GM23248 (cell line): ENCODE data around the gene PLK5. TPM values are rescaled to one million over a fixed set of nuclear protein-coding genes. Genes with fewer than 3 reads are reported as not detected.
"Not testable (repeated sequence)": the region's sequence is repeated elsewhere in the genome, so short reads cannot be mapped to it uniquely, and the experiment has no call there.

ENCODE experiments used
- DNase-seq: peaks from one replicate; pipeline ENCODE4 v3.0.0-alpha.2; 2015
- H2AFZ ChIP-seq: fragments of 200-600 bp; sonication (generic); 2 replicates; pipeline ENCODE4 v1.6.1; 2016; ENCODE audit warnings: antibody characterized with exemption
- H3F3A ChIP-seq: fragments of 200-600 bp; sonication (generic); 2 replicates; pipeline ENCODE4 v1.6.1; 2016; ENCODE audit warnings: mild to moderate bottlenecking, antibody characterized with exemption, mixed run types; ENCODE audit not compliant: insufficient read depth
- H3K27ac ChIP-seq: fragments of 200-600 bp; sonication (generic); 2 replicates; pipeline ENCODE4 v1.5.1; 2016; ENCODE audit warnings: mild to moderate bottlenecking
- H3K27me3 ChIP-seq: fragments of 200-600 bp; sonication (generic); replicated peaks from 2 replicates; pipeline ENCODE4 v1.6.1; 2016; ENCODE audit warnings: mild to moderate bottlenecking; ENCODE audit not compliant: insufficient read depth
- H3K36me3 ChIP-seq: fragments of 200-600 bp; sonication (generic); 2 replicates; pipeline ENCODE4 v1.6.1; 2016; ENCODE audit warnings: low read depth, mild to moderate bottlenecking
- H3K4me1 ChIP-seq: fragments of 200-600 bp; sonication (generic); 2 replicates; pipeline ENCODE4 v1.6.1; 2016; ENCODE audit warnings: mild to moderate bottlenecking; ENCODE audit not compliant: insufficient read depth
- H3K4me2 ChIP-seq: fragments of 200-600 bp; sonication (generic); one replicate; pipeline ENCODE4 v1.6.1; 2016; ENCODE audit warnings: mild to moderate bottlenecking; ENCODE audit not compliant: unreplicated experiment
- H3K4me3 ChIP-seq: fragments of 200-600 bp; sonication (generic); 2 replicates; pipeline ENCODE4 v1.5.1; 2016; ENCODE audit warnings: mild to moderate bottlenecking
- H3K79me2 ChIP-seq: fragments of 200-600 bp; sonication (generic); 2 replicates; pipeline ENCODE4 v1.6.1; 2016; ENCODE audit warnings: mild to moderate bottlenecking; ENCODE audit not compliant: insufficient read depth
- H3K9ac ChIP-seq: fragments of 200-600 bp; sonication (generic); 2 replicates; pipeline ENCODE4 v1.6.1; 2016; ENCODE audit warnings: mild to moderate bottlenecking
- H3K9me2 ChIP-seq: fragments of 200-600 bp; sonication (generic); 2 replicates; pipeline ENCODE4 v1.6.1; 2016; ENCODE audit warnings: mixed run types, mild to moderate bottlenecking, moderate library complexity; ENCODE audit not compliant: insufficient read depth
- H3K9me3 ChIP-seq: fragments of 200-600 bp; sonication (generic); one replicate; pipeline ENCODE4 v1.6.1; 2017; ENCODE audit warnings: low read depth
- H4K20me1 ChIP-seq: fragments of 200-600 bp; sonication (generic); 2 replicates; pipeline ENCODE4 v1.6.0; 2016; ENCODE audit not compliant: insufficient read depth
- EZH2 ChIP-seq: fragments of 200-600 bp; sonication (generic); IDR thresholded peaks from 2 replicates; pipeline ENCODE4 v1.6.1; 2018; ENCODE audit warnings: antibody characterized with exemption, mild to moderate bottlenecking; ENCODE audit not compliant: insufficient read depth, poor library complexity, severe bottlenecking
- EZH2phosphoT487 ChIP-seq: fragments of 200-600 bp; sonication (generic); IDR thresholded peaks from 2 replicates; pipeline ENCODE4 v1.6.1; 2018; ENCODE audit warnings: antibody characterized with exemption, moderate library complexity, mild to moderate bottlenecking, low read depth; ENCODE audit not compliant: insufficient read depth
- WGBS, 2 experiments: methylation state at CpG; one replicate each; pipeline ENCODE4 v1.1.6; 2015 to 2017; ENCODE audit warnings: low lambda C conversion rate in 2 of 2, low coverage in 1 of 2; ENCODE audit errors: missing lambda C conversion rate in 2 of 2; 5-methylcytosine and 5-hydroxymethylcytosine counted together
- in situ Hi-C: fragments of 300-500 bp; cut with MboI; formaldehyde crosslinking; loops from 2 replicates; pipeline ENCODE4 v1.15.0; 2020
- polyA plus RNA-seq: library from polyadenylated mRNA; unstranded; fragments of >200 nt; fragmentation: Nextera tagmentation; extraction: Ambion mirVana; gene quantifications from 2 replicates; pipeline ENCODE4 v1.2.1, GENCODE V29; 2016
- total RNA-seq: library from RNA; depleted of rRNA; stranded (reverse); fragments of >200 nt; shearing (Covaris generic); gene quantifications from 2 replicates; pipeline ENCODE4 v1.2.3, GENCODE V29; 2014

The PLK5 gene
- total and polyA plus RNA-seq, 2 experiments from 2014 or later: not detected

GRCh38 chr19:1514295-1514661 lies 9.6 kb upstream of the PLK5 start:
- in situ Hi-C loops: no loop called here
- H3K9me3 ChIP-seq: no peaks in the 10 kb centered on the region
- no peak overlapping the region for H3K4me3 ChIP-seq
- 66 to 73% methylated on average over 10 of the region's 10 CpGs for WGBS, 2 experiments
- H3K4me2 ChIP-seq: no peak overlapping the region
- peaks cover 7% of the 10 kb centered on the region; the same call in 1 of the 2 replicates for H3K79me2 ChIP-seq
- no peak for TF ChIP-seq EZH2
- no peak for DNase-seq
- H4K20me1 ChIP-seq: no peaks in the 10 kb centered on the region
- no peaks in the 10 kb centered on the region for H3K4me1 ChIP-seq
- H3F3A ChIP-seq: 0 out of 2 replicates have a peak, but pooled peaks cover 5% of the 10 kb centered on the region
- H3K27me3 ChIP-seq: no peaks in the 10 kb centered on the region
- H2AFZ ChIP-seq: no peak overlapping the region
- no peaks in the 10 kb centered on the region for H3K9me2 ChIP-seq
- H3K27ac ChIP-seq: no peak overlapping the region
- H3K9ac ChIP-seq: no peak overlapping the region
- H3K36me3 ChIP-seq: no peaks in the 10 kb centered on the region

GRCh38 chr19:1514986-1515721 lies 8.7 kb upstream of the PLK5 start:
- Histone ChIP-seq H3K36me3 (no peaks in the 10 kb centered on the region), H3K4me3 (no peak overlapping the region), H3F3A (no peaks in the 10 kb centered on the region), H3K79me2 (peaks cover 7% of the 10 kb centered on the region; the same call in 1 of the 2 replicates), H3K4me1 (no peaks in the 10 kb centered on the region), H3K27ac (no peak overlapping the region), H3K9me3 (no peaks in the 10 kb centered on the region), H3K27me3 (no peaks in the 10 kb centered on the region), H2AFZ (no peak overlapping the region), H4K20me1 (no peaks in the 10 kb centered on the region), H3K9me2 (no peaks in the 10 kb centered on the region), H3K9ac (no peak overlapping the region), H3K4me2 (no peak overlapping the region)
- TF ChIP-seq EZH2phosphoT487 (no peak), EZH2 (no peak)
- 70 to 75% methylated on average over 12 to 14 of the region's 14 CpGs for WGBS, 2 experiments
- no peak for DNase-seq
- in situ Hi-C loops: no loop called here

GRCh38 chr19:1516395-1516753 lies 7.5 kb upstream of the PLK5 start:
- Histone ChIP-seq H3K4me3 (no peak overlapping the region), H2AFZ (no peak overlapping the region), H3K79me2 (peaks cover 7% of the 10 kb centered on the region; the same call in 1 of the 2 replicates), H3K27ac (no peak overlapping the region), H3K4me2 (no peak overlapping the region), H3F3A (no peaks in the 10 kb centered on the region), H3K27me3 (no peaks in the 10 kb centered on the region), H3K9ac (no peak overlapping the region), H3K9me3 (no peaks in the 10 kb centered on the region), H3K9me2 (no peaks in the 10 kb centered on the region), H4K20me1 (no peaks in the 10 kb centered on the region), H3K4me1 (no peaks in the 10 kb centered on the region), H3K36me3 (no peaks in the 10 kb centered on the region)
- TF ChIP-seq EZH2phosphoT487 (no peak), EZH2 (no peak)
- in situ Hi-C loops: no loop called here
- 68 to 71% methylated on average over 8 of the region's 8 CpGs for WGBS, 2 experiments
- DNase-seq: no peak

- 49 to 58% methylated on average over 4 of the region's 4 CpGs for WGBS, 2 experiments
- no peak for DNase-seq
- no peaks in the 10 kb centered on the region for H3K79me2 ChIP-seq
- H2AFZ ChIP-seq: no peak overlapping the region
- TF ChIP-seq EZH2: no peak
- TF ChIP-seq EZH2phosphoT487: no peak
- in situ Hi-C loops: no loop called here
- peaks cover 3% of the 10 kb centered on the region; the same call in 1 of the 2 replicates for H3K27me3 ChIP-seq
- H3K27ac ChIP-seq: no peak overlapping the region
- H3K4me1 ChIP-seq: no peaks in the 10 kb centered on the region
- no peak overlapping the region for H3K4me2 ChIP-seq
- no peaks in the 10 kb centered on the region for H3K9me2 ChIP-seq
- H3F3A ChIP-seq: no peaks in the 10 kb centered on the region
- no peaks in the 10 kb centered on the region for H3K9me3 ChIP-seq
- H3K9ac ChIP-seq: no peak overlapping the region
- H3K4me3 ChIP-seq: no peak overlapping the region
- no peaks in the 10 kb centered on the region for H4K20me1 ChIP-seq
- no peaks in the 10 kb centered on the region for H3K36me3 ChIP-seq
Observed at GRCh38 chr19:1518471-1518870, 5.4 kb upstream of the PLK5 start.

GRCh38 chr19:1519802-1520201 lies 4.1 kb upstream of the PLK5 start:
- WGBS, 2 experiments: 70 to 78% methylated on average over 8 of the region's 8 CpGs
- H3F3A ChIP-seq, H3K9me2 ChIP-seq, H3K27ac ChIP-seq, H3K36me3 ChIP-seq, H2AFZ ChIP-seq, H3K4me1 ChIP-seq, H3K9me3 ChIP-seq, H3K79me2 ChIP-seq, H4K20me1 ChIP-seq, DNase-seq, H3K4me2 ChIP-seq, in situ Hi-C loops, H3K9ac ChIP-seq, H3K4me3 ChIP-seq: not testable (repeated sequence)
- H3K27me3 ChIP-seq: peaks cover 12% of the 10 kb centered on the region; the same call in 1 of the 2 replicates
